GM19351 (cell line): ENCODE results near the gene PADI3.

Experiments
- ATAC-seq: cut with Tn5 transposase; IDR thresholded peaks from one replicate; pipeline ENCODE4 v1.9.1; 2021; ENCODE audit warnings: mild to moderate bottlenecking, moderate library complexity; ENCODE audit not compliant: unreplicated experiment

Gene PADI3, protein sequence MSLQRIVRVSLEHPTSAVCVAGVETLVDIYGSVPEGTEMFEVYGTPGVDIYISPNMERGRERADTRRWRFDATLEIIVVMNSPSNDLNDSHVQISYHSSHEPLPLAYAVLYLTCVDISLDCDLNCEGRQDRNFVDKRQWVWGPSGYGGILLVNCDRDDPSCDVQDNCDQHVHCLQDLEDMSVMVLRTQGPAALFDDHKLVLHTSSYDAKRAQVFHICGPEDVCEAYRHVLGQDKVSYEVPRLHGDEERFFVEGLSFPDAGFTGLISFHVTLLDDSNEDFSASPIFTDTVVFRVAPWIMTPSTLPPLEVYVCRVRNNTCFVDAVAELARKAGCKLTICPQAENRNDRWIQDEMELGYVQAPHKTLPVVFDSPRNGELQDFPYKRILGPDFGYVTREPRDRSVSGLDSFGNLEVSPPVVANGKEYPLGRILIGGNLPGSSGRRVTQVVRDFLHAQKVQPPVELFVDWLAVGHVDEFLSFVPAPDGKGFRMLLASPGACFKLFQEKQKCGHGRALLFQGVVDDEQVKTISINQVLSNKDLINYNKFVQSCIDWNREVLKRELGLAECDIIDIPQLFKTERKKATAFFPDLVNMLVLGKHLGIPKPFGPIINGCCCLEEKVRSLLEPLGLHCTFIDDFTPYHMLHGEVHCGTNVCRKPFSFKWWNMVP

GRCh38 chr1:17248781-17249180, at the start of gene PADI3:
Gene PADI3, plus strand, starts transcription at chr1:17249098. Its CDS starts 40 bp downstream, at chr1:17249138.
- no peak for ATAC-seq

DNA sequence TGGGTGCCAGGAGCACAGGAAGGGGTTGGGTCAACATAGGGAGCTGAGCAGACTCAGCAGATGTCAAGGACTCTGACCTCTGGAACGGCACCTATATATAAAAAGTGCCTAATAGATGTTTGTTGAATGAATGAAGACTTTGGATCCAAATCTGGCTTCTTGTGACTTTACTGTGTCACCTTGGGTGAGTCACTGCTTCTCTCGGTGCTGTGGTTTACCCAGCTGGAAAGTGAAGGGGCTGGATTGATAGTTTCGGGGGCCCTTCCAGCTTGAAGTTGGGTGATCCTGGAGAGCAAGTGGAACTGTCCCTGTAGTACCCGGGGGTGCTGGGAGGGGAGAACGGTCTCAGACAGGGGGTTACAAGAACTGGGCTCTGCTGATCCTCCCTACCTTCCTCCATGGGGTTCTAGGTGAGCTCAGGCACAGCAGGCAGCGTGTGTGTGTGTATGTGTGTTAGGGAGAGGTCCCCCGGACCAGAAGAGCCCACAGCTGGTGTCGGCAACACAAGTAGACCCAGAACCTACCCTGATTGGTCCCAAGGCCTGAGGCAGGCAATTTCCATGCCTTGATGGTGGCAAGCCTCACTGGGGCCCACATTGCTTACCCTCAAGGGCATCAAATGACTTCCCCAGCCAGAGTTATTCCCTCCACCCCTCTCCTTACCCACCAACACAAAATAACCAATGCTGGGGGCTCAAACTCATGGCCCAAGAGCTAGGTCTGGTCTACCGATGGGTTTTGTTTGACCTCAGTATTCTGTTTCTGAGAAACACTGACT, 49.4 kb upstream of the PADI3 start:
- no peak for ATAC-seq

DNA sequence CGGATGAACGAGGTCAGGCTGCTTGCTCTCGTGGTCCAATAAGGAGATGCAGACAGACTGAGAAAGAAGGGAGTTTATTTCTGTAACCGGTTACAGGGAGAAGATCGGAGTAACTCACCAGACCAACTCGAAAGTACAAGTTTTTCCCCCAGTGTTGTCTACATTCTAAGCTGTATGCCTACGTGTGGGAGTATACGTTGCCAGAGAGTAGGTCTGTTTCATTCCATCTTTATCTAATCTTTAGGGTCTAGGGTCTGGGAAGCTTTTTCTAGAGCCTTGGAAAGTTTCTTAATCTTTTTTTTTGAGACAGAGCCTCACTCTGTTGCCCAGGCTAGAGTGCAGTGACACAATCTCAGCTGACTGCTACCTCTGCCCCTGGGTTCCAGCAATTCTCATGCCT, 48.7 kb upstream of the PADI3 start:
- no peak for ATAC-seq

DNA sequence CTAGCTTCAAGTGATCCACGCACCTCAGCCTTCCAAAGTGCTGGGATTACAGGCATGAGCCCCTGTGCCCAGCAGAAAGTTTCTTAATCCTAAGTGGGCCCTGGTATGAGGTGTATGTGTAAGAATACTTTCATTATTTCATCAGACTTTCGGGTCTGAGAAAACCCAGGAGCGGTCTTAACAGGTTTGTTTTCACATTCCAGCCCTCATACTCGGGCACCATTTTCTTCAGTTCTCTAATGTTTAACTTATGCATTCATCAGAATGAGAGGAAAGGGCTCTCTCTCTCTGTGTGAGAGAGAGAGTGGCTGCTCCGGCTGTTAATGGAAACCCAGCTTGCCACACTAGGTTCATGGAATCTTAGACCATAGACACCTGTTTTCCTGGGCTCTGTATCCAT, 48.1 kb upstream of the PADI3 start:
- no peak for ATAC-seq

GRCh38 chr1:17201201-17202021, 47.5 kb upstream of the PADI3 start:
- no peak for ATAC-seq

GRCh38 chr1:17204546-17205440, 44.1 kb upstream of the PADI3 start, which contains the start of gene PADI1:
Gene PADI1, plus strand, starts transcription at chr1:17205128. Its CDS starts 90 bp downstream, at chr1:17205218.
- ATAC-seq = no peak

- no peak for ATAC-seq
Observed at GRCh38 chr1:17205652-17206051, 43.2 kb upstream of the PADI3 start.

DNA sequence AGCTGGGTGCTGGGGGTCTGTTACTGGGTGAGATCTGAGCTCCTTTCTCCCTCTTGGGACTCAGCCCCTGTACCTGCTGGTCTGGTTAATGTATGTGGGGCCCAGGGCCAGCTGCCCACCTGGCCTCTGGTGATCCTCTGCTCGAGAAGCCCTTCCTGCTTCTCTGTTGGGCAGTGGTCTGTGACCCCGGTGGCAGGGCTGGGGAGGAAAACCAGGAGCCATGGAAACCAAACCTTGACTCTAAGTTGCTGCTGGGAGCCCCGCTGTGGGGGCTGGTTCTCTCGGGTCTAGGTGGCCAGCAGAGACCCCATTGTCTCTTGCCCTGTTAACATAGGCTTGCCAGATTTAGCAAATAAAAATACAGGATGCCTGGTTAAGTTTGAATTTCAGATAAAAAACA, 42.7 kb upstream of the PADI3 start:
- no peak for ATAC-seq

DNA sequence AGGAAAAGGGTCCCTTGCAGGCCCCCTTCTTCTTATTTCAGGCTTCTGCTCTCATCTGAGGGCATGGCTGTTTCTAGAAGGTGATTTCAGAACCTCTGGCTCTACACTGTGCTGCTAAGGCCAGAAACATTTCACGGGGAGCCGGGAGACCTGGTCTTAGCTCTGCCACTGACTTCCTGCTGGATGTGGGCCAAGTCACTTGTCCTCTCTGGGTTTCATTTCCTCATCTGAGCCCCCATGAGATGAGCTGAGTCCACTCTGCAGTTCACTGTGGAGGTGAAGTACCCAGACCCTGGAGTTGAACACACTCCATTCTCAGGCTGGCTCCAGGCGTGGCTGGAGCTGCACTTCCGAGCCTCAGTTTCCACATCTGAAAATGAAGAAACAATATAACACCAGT, 41.9 kb upstream of the PADI3 start:
- peak; percentile 70 for ATAC-seq

DNA sequence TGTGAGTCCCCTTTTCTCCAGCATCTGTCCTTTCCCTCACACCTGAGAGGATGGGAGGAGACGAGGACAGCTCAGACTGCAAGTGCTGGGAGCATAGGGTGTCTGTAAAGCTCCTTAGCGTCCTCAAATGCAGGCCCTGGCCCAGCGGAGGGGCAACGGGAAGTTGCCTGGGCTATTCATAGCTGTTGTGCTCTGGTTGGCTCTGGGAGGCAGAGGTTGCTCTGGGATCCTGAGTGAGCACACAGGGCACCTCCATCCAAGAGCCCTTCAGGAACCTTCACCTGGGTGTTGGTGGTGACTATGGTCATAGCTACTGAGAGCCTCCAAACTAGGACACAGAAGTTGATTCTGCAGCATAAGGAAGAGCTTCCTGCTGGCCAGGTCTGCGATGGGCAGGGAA, 41.4 kb upstream of the PADI3 start:
- ATAC-seq = peak; percentile 27

DNA sequence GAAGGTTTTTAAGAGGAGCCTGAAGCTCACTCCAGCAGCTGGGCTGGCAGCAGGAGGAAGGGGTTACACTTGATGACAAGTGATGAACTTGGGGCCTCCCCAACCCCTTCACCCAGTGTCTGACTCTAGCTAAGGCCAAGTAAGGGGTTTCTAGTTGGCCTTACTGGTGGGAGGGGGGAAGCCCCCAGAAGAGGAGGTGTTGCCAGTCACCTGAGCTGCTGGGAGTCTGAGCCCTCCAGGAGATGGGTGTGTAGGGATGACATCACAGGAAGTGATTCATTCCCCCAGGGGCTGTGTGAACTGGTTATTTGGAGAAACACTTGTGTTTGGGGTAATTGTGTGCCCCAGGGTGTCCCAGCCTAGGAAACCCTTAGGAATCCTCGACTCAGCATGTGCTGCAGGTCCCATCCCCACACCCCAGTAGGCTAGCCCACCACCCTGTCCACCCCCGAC, 40.9 kb upstream of the PADI3 start:
- ATAC-seq = peak; percentile 66

GRCh38 chr1:17208546-17208945, 40.4 kb upstream of the PADI3 start:
- no peak for ATAC-seq

- ATAC-seq = no peak
Observed at GRCh38 chr1:17209430-17209829, 39.5 kb upstream of the PADI3 start.

DNA sequence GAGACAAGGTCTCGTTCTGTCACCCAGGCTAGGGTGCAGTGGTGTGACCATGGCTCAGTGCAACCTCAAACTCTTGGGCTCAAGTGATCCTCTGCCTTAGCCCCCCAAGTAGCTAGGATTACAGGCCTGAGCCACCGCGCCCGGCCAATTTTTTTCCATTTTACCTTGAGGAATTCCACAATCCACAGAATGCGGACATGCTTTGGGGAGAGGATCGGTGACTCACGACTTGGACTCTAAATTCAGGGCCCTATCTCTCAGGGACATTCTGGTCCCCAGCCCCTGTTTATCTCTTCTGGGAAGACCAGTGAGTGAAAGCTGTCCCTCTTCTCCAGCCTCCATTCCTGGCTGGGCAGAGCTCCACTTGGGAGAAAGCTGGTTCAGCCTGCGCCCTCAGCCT, 38.7 kb upstream of the PADI3 start:
- ATAC-seq = no peak

- ATAC-seq = no peak
Observed at GRCh38 chr1:17211377-17211776, 37.5 kb upstream of the PADI3 start.

DNA sequence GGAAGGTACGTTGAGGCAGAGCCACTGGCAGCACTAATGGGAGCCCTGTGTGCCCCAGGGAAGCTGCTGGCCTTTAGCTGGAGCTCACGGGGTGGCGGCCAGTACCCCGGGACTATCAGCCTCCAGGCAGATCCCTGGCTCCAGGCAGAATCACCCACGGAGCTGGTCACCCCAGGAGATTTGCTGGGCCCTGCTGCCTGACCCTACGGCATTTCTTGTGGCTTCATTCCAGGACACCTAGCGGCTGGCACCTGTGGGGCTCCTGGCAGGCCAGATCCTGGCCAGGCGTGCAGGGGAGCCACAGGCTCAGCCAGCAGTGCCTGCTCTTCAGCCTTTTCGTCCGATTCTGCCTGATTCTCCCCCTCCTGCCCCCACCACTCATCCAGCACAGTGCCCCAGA, 36.9 kb upstream of the PADI3 start:
- no peak for ATAC-seq

DNA sequence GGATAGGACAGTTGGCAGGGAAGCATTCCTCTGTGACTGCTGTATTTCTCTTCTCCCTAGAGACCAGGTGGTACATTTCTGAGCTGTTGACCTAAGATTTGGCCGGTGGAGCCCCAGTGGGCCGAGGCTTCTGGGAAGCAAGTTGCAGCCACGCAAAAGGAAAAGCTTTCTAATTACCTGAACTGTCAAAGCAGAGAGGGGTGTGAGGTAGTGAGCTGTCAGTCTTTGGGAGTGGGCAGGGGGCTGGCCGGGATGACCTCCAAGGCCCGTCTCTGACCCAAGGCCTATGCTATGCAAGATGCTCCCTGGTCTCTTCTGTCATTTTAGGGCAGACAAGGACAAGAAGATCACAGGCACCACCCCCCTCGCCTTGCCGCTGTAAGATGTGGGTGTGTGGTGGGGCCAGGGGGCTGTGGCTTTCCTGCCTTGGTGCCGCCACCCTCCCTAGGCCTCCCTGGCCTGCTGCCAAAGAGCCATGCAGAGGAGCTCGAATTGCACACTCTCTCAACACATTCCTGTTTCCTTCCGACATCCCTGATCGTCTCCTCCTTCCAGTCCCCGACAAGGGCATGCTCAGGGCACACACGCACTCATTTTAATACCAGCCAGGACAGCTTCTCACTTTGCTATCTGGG, 36.3 kb upstream of the PADI3 start:
- ATAC-seq = no peak

- ATAC-seq = no peak
Observed at GRCh38 chr1:17213148-17213781, 35.6 kb upstream of the PADI3 start.

GRCh38 chr1:17213782-17214148, 35.1 kb upstream of the PADI3 start:
- no peak for ATAC-seq
